Measurements from ENCODE around the gene IL19. TPM values are rescaled to one million over a fixed set of nuclear protein-coding genes. Genes with fewer than 3 reads are reported as not detected.

Gene IL19
- total RNA-seq, 1 experiment from 2014 or later, result not detected

GRCh38 chr1:206735553-206736031 is 35.0 kb upstream of the IL19 start:
- no peaks in the 10 kb centered on the region; the same call in 1 of the 2 replicates for H3K27me3 Mint-ChIP-seq (ENCODE audit: low read depth)
- no peak overlapping the region for H2BK20ac ChIP-seq (ENCODE audit: low read depth, low read length, poor library complexity, severe bottlenecking)
- WGBS (ENCODE audit: extremely low coverage, insufficient read length, low lambda C conversion rate), result no CpG with 5 or more reads among the region's 5 CpGs
- H3K56ac ChIP-seq (ENCODE audit: insufficient read length, low read depth, low read length), result no peak overlapping the region
- no peak overlapping the region for H3K4ac ChIP-seq (ENCODE audit: low read depth, low read length)
- H3T11ph ChIP-seq (ENCODE audit: low read length), result no peak overlapping the region
- no peak overlapping the region for H4K91ac ChIP-seq (ENCODE audit: insufficient read length, low read depth, low read length)
- H3K14ac ChIP-seq (ENCODE audit: insufficient read depth, low read length), result no peak overlapping the region
- no peaks in the 10 kb centered on the region for H3K79me1 ChIP-seq (ENCODE audit: insufficient read depth, low read depth, low read length, poor library complexity, severe bottlenecking)
- H3K27me3 ChIP-seq (ENCODE audit: insufficient read depth, low read length), result no peaks in the 10 kb centered on the region
- H2AK5ac ChIP-seq (ENCODE audit: insufficient read length, low read length), result no peak overlapping the region
- no peak overlapping the region for H3K27ac ChIP-seq (ENCODE audit: insufficient read length, low read depth, low read length)
- H2BK12ac ChIP-seq (ENCODE audit: insufficient read length, low read depth, low read length), result no peak overlapping the region
- no peaks in the 10 kb centered on the region for H3K9me3 Mint-ChIP-seq
- H4K5ac ChIP-seq (ENCODE audit: insufficient read length, low read depth, low read length), result no peak overlapping the region
- no peak overlapping the region for H2BK15ac ChIP-seq (ENCODE audit: low read depth, low read length)
- no peak overlapping the region for H3K18ac ChIP-seq (ENCODE audit: insufficient read length, low read depth, low read length)
- H2BK120ac ChIP-seq (ENCODE audit: low read depth, low read length, poor library complexity, severe bottlenecking), result no peak overlapping the region
- H2BK5ac ChIP-seq (ENCODE audit: insufficient read length, low read length), result no peak overlapping the region
- H3K9ac ChIP-seq (ENCODE audit: extremely low read depth, insufficient read length, low read length), result no peak overlapping the region
- no peak overlapping the region for H4K8ac ChIP-seq (replicated peaks; ENCODE audit: insufficient read length, low read depth, low read length)
- TF ChIP-seq CTCF (conservative IDR thresholded peaks at IDR 0.05), result no peak
- H3K23ac ChIP-seq (ENCODE audit: insufficient read length, low read depth, low read length), result no peak overlapping the region
- H3K4me1 ChIP-seq (ENCODE audit: insufficient read depth, low read length), result peaks cover 2% of the 10 kb centered on the region; the same call in 1 of the 2 replicates
- H4K20me1 ChIP-seq (ENCODE audit: control insufficient read depth, insufficient read depth, insufficient read length), result no peaks in the 10 kb centered on the region
- H3K27ac Mint-ChIP-seq, result no peak overlapping the region
- H3K36me3 Mint-ChIP-seq (ENCODE audit: insufficient read depth in 1 of 3, low read depth in 3 of 3), result peaks cover 4 to 24% (median 20%) of the 10 kb centered on the region in 3 experiments; a peak in 6 of 7 replicates
- no peak overlapping the region for H3K4me3 Mint-ChIP-seq
- no peaks in the 10 kb centered on the region for H3K23me2 ChIP-seq (ENCODE audit: insufficient read length, low read depth, low read length, poor library complexity, severe bottlenecking)
- no peak overlapping the region for H3K4me2 ChIP-seq (ENCODE audit: insufficient read depth, insufficient read length, low read length)
- no peak overlapping the region for H2AFZ ChIP-seq (ENCODE audit: low read length)
- H3K79me2 ChIP-seq (ENCODE audit: insufficient read depth, low read length), result no peaks in the 10 kb centered on the region
- no peak for DNase-seq
- peaks cover 9 to 11% of the 10 kb centered on the region in 2 experiments for H3K4me1 Mint-ChIP-seq
- H3K9me3 ChIP-seq (ENCODE audit: control insufficient read depth, low read depth, low read length), result no peaks in the 10 kb centered on the region

Measured in H9 (cell line).